Right lobe of liver (tissue), 6 donors: ENCODE measurements around the gene NUMB. TPM values are rescaled to one million over a fixed set of nuclear protein-coding genes. Genes with fewer than 3 reads are reported as not detected.
A peak's percentile ranks its signal among the peaks of the same experiment; 100 is the strongest.

Source experiments
- ATAC-seq, 4 donors: fragments of 200-7000 bp; cut with Tn5 transposase; one replicate each; pipeline ENCODE4 v1.9.1; 2020; ENCODE audit warnings: mild to moderate bottlenecking in 4 of 4, moderate library complexity in 4 of 4
- DNase-seq, 3 donors: peaks; one replicate each; pipeline ENCODE4 v3.0.0-alpha.2; 2020
- H3K27ac ChIP-seq, 3 donors: fragments of 200-600 bp; one replicate each; pipeline ENCODE4 v1.8.0; 2022
- H3K27me3 ChIP-seq, 2 donors: fragments of 200-600 bp; one replicate each; pipeline ENCODE4 v1.8.0; 2022
- H3K36me3 ChIP-seq, 4 donors: fragments of 200-600 bp; sonication (generic) in 1 of 4; one replicate each; pipeline versions ENCODE4 v1.5.1 to v1.8.0; 2017 to 2022; ENCODE audit warnings: control low read depth in 1 of 4
- H3K4me1 ChIP-seq, 4 donors: fragments of 200-600 bp; sonication (generic) in 1 of 4; one replicate each; pipeline versions ENCODE4 v1.5.1 to v1.8.0; 2017 to 2022; ENCODE audit warnings: control low read depth in 1 of 4
- H3K4me3 ChIP-seq, 3 donors: fragments of 200-600 bp; one replicate each; pipeline ENCODE4 v1.8.0; 2022
- H3K9me3 ChIP-seq, 4 donors: fragments of 200-600 bp; sonication (generic) in 1 of 4; one replicate each; pipeline versions ENCODE4 v1.5.1 to v1.8.0; 2017 to 2022; ENCODE audit warnings: control low read depth in 1 of 4
- CTCF ChIP-seq, 4 donors: fragments of 200-600 bp in 3 of 4; fragments of 450-650 bp in 1 of 4; IDR thresholded peaks; one replicate each; pipeline versions ENCODE4 v1.5.1 to v1.8.0; 2016 to 2022; ENCODE audit warnings: antibody characterized with exemption in 4 of 4, mild to moderate bottlenecking in 2 of 4
- POLR2A ChIP-seq: fragments of 450-650 bp; IDR thresholded peaks from one replicate; pipeline ENCODE4 v1.6.1; 2017; ENCODE audit warnings: antibody characterized with exemption, mild to moderate bottlenecking
- whole genome bisulfite sequencing: methylation state at CpG from one replicate; pipeline ENCODE4 v1.1.6; 2018; ENCODE audit warnings: low coverage, low lambda C conversion rate; ENCODE audit not compliant: insufficient coverage; ENCODE audit errors: missing lambda C conversion rate; 5-methylcytosine and 5-hydroxymethylcytosine counted together
- intact Hi-C, 2 donors: fragments of 100-400 bp; cut with DNase I; formaldehyde crosslinking; loops; one replicate each; pipeline versions ENCODE4 v1.11.2 to v1.14.1; 2022
- total RNA-seq, 6 experiments: library from RNA; depleted of rRNA in 2 of 6; stranded (reverse); fragments of >200 nt in 2 of 6; fragmentation: NEBNext Ultra II Directional in 3 of 6; extraction: Animal tissue kit (Norgen Biotek cat#: 25700) in 3 of 6; gene quantifications; one replicate each; pipeline versions ENCODE4 v1.1.0 to v1.2.4, GENCODE V29; 2016 to 2023
- donor health status: DM: no; HTN: yes; CAD: no.
- donor health status: DM: no; HTN: no; CAD: no.
- donor health status: DM: no; HTN: no; CAD: no.
- donor health status: DM: no; HTN: yes; CAD: no.
- donor health status: DM: no; HTN: yes; CAD: no.

The NUMB gene
- total RNA-seq, 6 experiments from 2014 or later: 28.3 to 48.4 (median 43.7) TPM

- Histone ChIP-seq H3K4me1 (no peaks in the 10 kb centered on the region), H3K27me3 (no peaks in the 10 kb centered on the region), H3K27ac (no peak overlapping the region), H3K9me3 (no peaks in the 10 kb centered on the region), H3K4me3 (no peak overlapping the region), H3K36me3 (no peaks in the 10 kb centered on the region)
- DNase-seq: peak in 1 of 3 donors; percentile 36
- WGBS: 82% methylated on average over 4 of the region's 6 CpGs
- ATAC-seq: no peak
- intact Hi-C loops: no loop called here
- TF ChIP-seq CTCF (IDR thresholded peaks at IDR 0.05): no peak
- TF ChIP-seq POLR2A: no peak
These were observed 197.3 kb downstream of the NUMB start for GRCh38 chr14:73261075-73261474.

GRCh38 chr14:73260574-73260973 lies 197.8 kb downstream of the NUMB start:
- TF ChIP-seq CTCF (IDR thresholded peaks at IDR 0.05) (no peak), POLR2A (no peak)
- no peaks in the 10 kb centered on the region for H3K36me3 ChIP-seq
- intact Hi-C loops: no loop called here

GRCh38 chr14:73259837-73260236 lies 198.5 kb downstream of the NUMB start:
- no peaks in the 10 kb centered on the region for H3K27me3 ChIP-seq
- H3K27ac ChIP-seq: no peak overlapping the region
- peak in 1 of 3 donors; percentile 40 for DNase-seq
- 47% methylated on average over 3 of the region's 9 CpGs for WGBS
- no peak for ATAC-seq
- TF ChIP-seq POLR2A (no peak), CTCF (IDR thresholded peaks at IDR 0.05) (no peak)
- H3K4me1 ChIP-seq: no peaks in the 10 kb centered on the region
- no peaks in the 10 kb centered on the region for H3K9me3 ChIP-seq
- H3K4me3 ChIP-seq: no peak overlapping the region
- H3K36me3 ChIP-seq: no peaks in the 10 kb centered on the region
- intact Hi-C loops: no loop called here

More at GRCh38 chr14:73260574-73260973, 197.8 kb downstream of the NUMB start:
- Histone ChIP-seq H3K4me3 (no peak overlapping the region), H3K27ac (no peak overlapping the region), H3K9me3 (no peaks in the 10 kb centered on the region), H3K4me1 (no peaks in the 10 kb centered on the region), H3K27me3 (no peaks in the 10 kb centered on the region)
- peak in 1 of 3 donors; percentile 35 for DNase-seq
- no CpG with 5 or more reads among the region's 11 CpGs for WGBS
- no peak for ATAC-seq

- no peak for ATAC-seq
- no peaks in the 10 kb centered on the region for H3K4me1 ChIP-seq
- no peaks in the 10 kb centered on the region for H3K27me3 ChIP-seq
- no peaks in the 10 kb centered on the region for H3K36me3 ChIP-seq
- no peak overlapping the region for H3K27ac ChIP-seq
- TF ChIP-seq CTCF (IDR thresholded peaks at IDR 0.05): no peak
- no peak for TF ChIP-seq POLR2A
- intact Hi-C loops: no loop called here
- H3K9me3 ChIP-seq: no peaks in the 10 kb centered on the region
- WGBS: 50% methylated on average over 2 of the region's 20 CpGs
- DNase-seq: peak in 1 of 3 donors; percentile 46
- no peak overlapping the region for H3K4me3 ChIP-seq
These were observed 199.3 kb downstream of the NUMB start for GRCh38 chr14:73258845-73259611.
